Spleen (tissue), 11 donors: ENCODE data around the gene PARD3B. TPM values are rescaled to one million over a fixed set of nuclear protein-coding genes. Genes with fewer than 3 reads are reported as not detected.

Experiments
- DNase-seq: peaks from one replicate; pipeline ENCODE4 v3.0.0-alpha.2; 2020
- H3K27ac ChIP-seq, 8 donors: fragments of 200-600 bp; sonication (generic) in 7 of 8; 1 replicate in 4 of 8; 2 replicates in 4 of 8; pipeline versions ENCODE4 v1.5.0 to v1.8.0; 2016 to 2021; ENCODE audit warnings: inconsistent platforms in 4 of 8, mild to moderate bottlenecking in 4 of 8, moderate library complexity in 1 of 8
- H3K27me3 ChIP-seq, 7 donors: fragments of 200-600 bp; sonication (generic) in 6 of 7; replicated peaks in 1 of 7; 1 replicate in 4 of 7; 2 replicates in 3 of 7; pipeline versions ENCODE4 v1.5.0 to v1.8.0; 2016 to 2021; ENCODE audit warnings: inconsistent platforms in 3 of 7, mild to moderate bottlenecking in 1 of 7
- H3K36me3 ChIP-seq, 6 donors: fragments of 200-600 bp; sonication (generic) in 5 of 6; 1 replicate in 4 of 6; 2 replicates in 2 of 6; pipeline versions ENCODE4 v1.5.0 to v1.8.0; 2016 to 2021; ENCODE audit warnings: inconsistent platforms in 2 of 6
- H3K4me1 ChIP-seq, 6 donors: fragments of 200-600 bp; sonication (generic) in 5 of 6; 1 replicate in 3 of 6; 2 replicates in 3 of 6; pipeline versions ENCODE4 v1.5.0 to v1.8.0; 2016 to 2021; ENCODE audit warnings: inconsistent platforms in 3 of 6
- H3K4me3 ChIP-seq, 8 donors: fragments of 200-600 bp; sonication (generic) in 7 of 8; 1 replicate in 4 of 8; 2 replicates in 4 of 8; pipeline versions ENCODE4 v1.5.0 to v1.8.0; 2016 to 2021; ENCODE audit warnings: inconsistent platforms in 4 of 8, mild to moderate bottlenecking in 4 of 8, moderate library complexity in 2 of 8
- H3K9me3 ChIP-seq, 8 donors: fragments of 200-600 bp; sonication (generic) in 7 of 8; 1 replicate in 4 of 8; 2 replicates in 4 of 8; pipeline versions ENCODE4 v1.5.0 to v1.8.0; 2016 to 2021; ENCODE audit warnings: inconsistent platforms in 4 of 8
- POLR2A ChIP-seq, 3 donors: fragments of 450-650 bp; IDR thresholded peaks; one replicate each; pipeline ENCODE4 v1.5.1; 2017; ENCODE audit warnings: antibody characterized with exemption in 3 of 3, mild to moderate bottlenecking in 1 of 3
- POLR2AphosphoS5 ChIP-seq, 3 donors: sonication (generic); formaldehyde crosslinking; IDR thresholded peaks; one replicate each; pipeline ENCODE4 v1.5.1; 2017; ENCODE audit warnings: antibody characterized with exemption in 3 of 3
- WGBS, 5 donors: extraction: QIAGEN DNeasy Blood & Tissue Kit in 3 of 5; methylation state at CpG; one replicate each; pipeline versions ENCODE4 v1.1.5 to v1.1.7; 2013 to 2018; 5-methylcytosine and 5-hydroxymethylcytosine counted together
- intact Hi-C: fragments of 100-400 bp; cut with DNase I; formaldehyde crosslinking; loops from one replicate; pipeline ENCODE4 v1.15.0; 2023; ENCODE audit warnings: low total_unique reads
- polyA plus RNA-seq, 3 donors: library from polyadenylated mRNA; stranded (reverse); fragments of 200-250 nt; gene quantifications; one replicate each; pipeline ENCODE4 v1.2.1, GENCODE V29; 2013
- total RNA-seq, 7 donors: library from RNA; depleted of rRNA in 3 of 7; stranded (reverse); fragments of >200 nt in 3 of 7; fragmentation: NEBNext Ultra II Directional in 4 of 7; extraction: Animal tissue kit (Norgen Biotek cat#: 25700) in 4 of 7; gene quantifications; one replicate each; pipeline versions ENCODE4 v1.1.0 to v1.2.1, GENCODE V29; 2016 to 2021
- TF ChIP-seq, protein P1 (sequence below), 11 experiments: fragments of 200-600 bp in 7 of 11; fragments of 450-650 bp in 4 of 11; sonication (generic) in 4 of 11; IDR thresholded peaks in 8 of 11; conservative IDR thresholded peaks in 3 of 11; 1 replicate in 7 of 11; 2 replicates in 4 of 11; pipeline versions ENCODE4 v1.4.0 to v1.8.0; 2016 to 2021; ENCODE audit warnings: antibody characterized with exemption in 11 of 11, inconsistent platforms in 4 of 11, mild to moderate bottlenecking in 1 of 11
- donor health status: healthy with polysubstance abuse.
- donor health status: DM: no; HTN: no; CAD: no; lungs with moderate emphysema.
- donor health status: DM: no; HTN: no; CAD: no.
- donor health status: Bipolar disorder and iron deficiency.
- donor health status: healthy.
- donor health status: DM: no; HTN: no; CAD: no.
- donor health status: DM: yes; HTN: yes; CAD: no.

The PARD3B gene
- total and polyA plus RNA-seq, 10 donors = 0.85 to 27.8 (median 14.7) TPM

DNA sequence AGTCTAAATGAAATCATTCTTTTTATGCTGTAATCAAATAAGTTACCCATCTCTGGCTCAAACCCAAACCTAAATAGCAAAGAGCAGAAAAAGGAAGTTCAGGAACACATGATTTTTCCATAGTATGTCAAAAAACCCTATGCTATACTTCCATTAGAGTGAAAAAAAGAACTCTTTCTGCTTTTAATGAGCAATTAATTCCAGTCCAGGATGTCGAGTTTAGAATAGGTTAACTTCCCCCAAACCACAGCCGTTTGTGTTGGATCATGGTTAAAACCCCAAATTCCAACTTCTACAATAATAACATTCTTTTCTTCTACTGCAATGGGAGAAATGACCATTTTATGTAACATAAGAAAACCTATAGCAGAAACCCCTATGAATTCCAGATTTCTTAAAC lies 965.9 kb downstream of the PARD3B start:
- peaks cover 0 to 9% (median 0%) of the 10 kb centered on the region in 8 donors for H3K9me3 ChIP-seq
- TF ChIP-seq POLR2AphosphoS5 (IDR thresholded peaks at IDR 0.05) = no peak
- no peak for TF ChIP-seq POLR2A (IDR thresholded peaks at IDR 0.05)
- TF ChIP-seq, protein P1, sequence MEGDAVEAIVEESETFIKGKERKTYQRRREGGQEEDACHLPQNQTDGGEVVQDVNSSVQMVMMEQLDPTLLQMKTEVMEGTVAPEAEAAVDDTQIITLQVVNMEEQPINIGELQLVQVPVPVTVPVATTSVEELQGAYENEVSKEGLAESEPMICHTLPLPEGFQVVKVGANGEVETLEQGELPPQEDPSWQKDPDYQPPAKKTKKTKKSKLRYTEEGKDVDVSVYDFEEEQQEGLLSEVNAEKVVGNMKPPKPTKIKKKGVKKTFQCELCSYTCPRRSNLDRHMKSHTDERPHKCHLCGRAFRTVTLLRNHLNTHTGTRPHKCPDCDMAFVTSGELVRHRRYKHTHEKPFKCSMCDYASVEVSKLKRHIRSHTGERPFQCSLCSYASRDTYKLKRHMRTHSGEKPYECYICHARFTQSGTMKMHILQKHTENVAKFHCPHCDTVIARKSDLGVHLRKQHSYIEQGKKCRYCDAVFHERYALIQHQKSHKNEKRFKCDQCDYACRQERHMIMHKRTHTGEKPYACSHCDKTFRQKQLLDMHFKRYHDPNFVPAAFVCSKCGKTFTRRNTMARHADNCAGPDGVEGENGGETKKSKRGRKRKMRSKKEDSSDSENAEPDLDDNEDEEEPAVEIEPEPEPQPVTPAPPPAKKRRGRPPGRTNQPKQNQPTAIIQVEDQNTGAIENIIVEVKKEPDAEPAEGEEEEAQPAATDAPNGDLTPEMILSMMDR (IDR thresholded peaks at IDR 0.05 in 8 of 11, conservative IDR thresholded peaks at IDR 0.05 in 3 of 11) = no peak
- 18 to 24% (median 20%) methylated on average over 2 of the region's 2 CpGs for WGBS, 5 donors
- no peak for DNase-seq
- H3K36me3 ChIP-seq = no peaks in the 10 kb centered on the region
- intact Hi-C loops = no loop called here
- H3K4me3 ChIP-seq = no peak overlapping the region
- H3K4me1 ChIP-seq = peaks cover 0 to 3% (median 0%) of the 10 kb centered on the region in 6 donors
- H3K27me3 ChIP-seq = no peaks in the 10 kb centered on the region
- no peak overlapping the region for H3K27ac ChIP-seq

DNA sequence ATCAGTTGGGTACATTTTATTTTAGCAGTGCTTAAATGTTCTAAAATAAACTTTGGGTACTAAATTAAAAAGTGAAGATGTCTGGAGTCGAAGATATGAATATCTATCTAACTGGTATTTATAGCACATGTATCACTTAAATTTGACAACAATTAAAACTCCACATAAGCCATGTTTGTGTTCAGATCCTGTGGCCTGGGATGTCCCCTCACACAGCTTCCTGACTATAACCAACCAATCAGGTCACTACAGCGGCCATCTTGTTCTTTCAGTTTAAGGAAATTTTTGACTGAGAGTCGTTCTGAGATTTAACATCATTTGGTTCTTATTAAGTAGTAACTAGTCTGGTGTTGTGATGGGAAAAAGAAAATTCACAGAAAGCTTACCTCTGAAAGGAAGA lies 966.4 kb downstream of the PARD3B start:
- Histone ChIP-seq H3K4me1 (peaks cover 0 to 3% (median 0%) of the 10 kb centered on the region in 6 donors), H3K4me3 (no peak overlapping the region), H3K27me3 (no peaks in the 10 kb centered on the region), H3K9me3 (peaks cover 0 to 9% (median 0%) of the 10 kb centered on the region in 8 donors), H3K27ac (no peak overlapping the region), H3K36me3 (no peaks in the 10 kb centered on the region)
- no peak for TF ChIP-seq POLR2AphosphoS5 (IDR thresholded peaks at IDR 0.05)
- WGBS, 5 donors = 81 to 91% (median 87%) methylated on average over 3 of the region's 3 CpGs
- intact Hi-C loops = no loop called here
- DNase-seq = no peak

DNA sequence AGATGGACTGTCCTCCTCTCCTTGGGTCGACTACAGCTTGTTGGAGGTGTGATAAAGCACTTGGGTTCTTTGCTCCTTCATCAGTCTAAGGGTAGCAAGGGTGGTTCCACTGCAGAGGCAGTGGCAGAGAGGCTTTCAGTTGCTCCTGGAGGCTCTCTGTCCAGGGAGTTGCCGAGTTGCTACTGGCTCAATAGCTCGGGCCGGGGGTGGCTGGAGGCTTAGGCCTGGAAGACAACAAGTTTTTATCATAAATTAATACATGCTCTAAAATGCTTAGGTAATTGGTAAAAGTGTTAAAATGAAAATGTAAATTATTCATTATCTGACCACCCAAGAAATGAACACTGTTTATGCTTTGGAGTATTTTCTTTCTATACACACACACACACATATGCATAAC lies 975.0 kb downstream of the PARD3B start:
- H3K27ac ChIP-seq = no peak overlapping the region

DNA sequence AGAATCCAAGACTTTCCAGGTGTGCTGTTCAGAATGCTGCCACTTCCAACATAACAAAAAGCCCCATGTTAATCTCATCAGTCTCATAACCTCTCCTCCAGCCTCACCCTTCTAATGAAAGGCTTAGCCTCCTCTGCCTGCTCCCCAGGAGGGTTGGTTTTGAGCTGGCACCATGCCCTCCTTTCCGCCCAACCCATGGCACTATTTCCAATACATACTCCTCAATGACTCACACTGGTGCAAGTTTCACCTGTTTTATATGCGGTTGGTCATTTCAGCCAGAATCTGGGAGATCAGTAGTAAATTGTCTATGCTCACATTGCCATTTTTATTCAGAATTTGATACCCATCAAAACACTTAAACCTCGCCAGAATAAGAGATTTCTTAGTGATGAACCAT lies 979.4 kb downstream of the PARD3B start:
- Histone ChIP-seq H3K27ac (no peak overlapping the region), H3K27me3 (no peaks in the 10 kb centered on the region), H3K36me3 (no peaks in the 10 kb centered on the region), H3K4me3 (no peak overlapping the region), H3K9me3 (peaks cover 0 to 2% (median 0%) of the 10 kb centered on the region in 8 donors), H3K4me1 (no peaks in the 10 kb centered on the region)
- 88 to 98% (median 96%) methylated on average over 3 of the region's 3 CpGs for WGBS, 5 donors
- DNase-seq = no peak
- intact Hi-C loops = no loop called here
- TF ChIP-seq POLR2A (IDR thresholded peaks at IDR 0.05) (no peak), POLR2AphosphoS5 (IDR thresholded peaks at IDR 0.05) (no peak)
- TF ChIP-seq, protein P1 (IDR thresholded peaks at IDR 0.05 in 8 of 11, conservative IDR thresholded peaks at IDR 0.05 in 3 of 11) = no peak

More for the DNA sequence above, 975.0 kb downstream of the PARD3B start:
- DNase-seq = no peak
- H3K4me1 ChIP-seq = no peaks in the 10 kb centered on the region
- 84 to 96% (median 86%) methylated on average over 4 of the region's 4 CpGs for WGBS, 5 donors
- TF ChIP-seq, protein P1 (IDR thresholded peaks at IDR 0.05 in 8 of 11, conservative IDR thresholded peaks at IDR 0.05 in 3 of 11) = no peak
- TF ChIP-seq POLR2A (IDR thresholded peaks at IDR 0.05) = no peak
- intact Hi-C loops = no loop called here
- peaks cover 0 to 20% (median 13%) of the 10 kb centered on the region in 8 donors for H3K9me3 ChIP-seq
- no peaks in the 10 kb centered on the region for H3K36me3 ChIP-seq
- no peaks in the 10 kb centered on the region for H3K27me3 ChIP-seq
- no peak overlapping the region for H3K4me3 ChIP-seq

DNA sequence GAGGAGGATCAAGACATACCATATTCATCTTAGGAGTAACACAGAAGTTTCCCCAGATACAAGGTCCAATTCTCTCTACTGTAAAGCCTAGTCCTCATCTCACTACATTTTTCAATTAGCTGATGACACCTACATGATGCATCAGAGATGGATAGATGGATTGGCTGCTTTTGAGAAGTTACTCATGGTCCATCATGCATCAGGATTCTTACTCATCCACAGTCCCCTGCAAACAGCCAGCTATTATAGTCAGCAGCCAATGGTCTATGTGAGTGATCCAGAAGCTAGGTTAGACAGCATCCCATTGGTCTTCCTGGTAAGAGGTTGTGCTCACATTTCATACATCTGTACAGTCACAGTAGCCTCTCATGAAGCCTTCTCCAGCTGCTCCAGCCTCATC lies 982.5 kb downstream of the PARD3B start:
- Histone ChIP-seq H3K9me3 (no peaks in the 10 kb centered on the region), H3K36me3 (no peaks in the 10 kb centered on the region), H3K4me1 (no peaks in the 10 kb centered on the region), H3K27ac (no peak overlapping the region), H3K4me3 (no peak overlapping the region), H3K27me3 (peaks cover 0 to 6% (median 0%) of the 10 kb centered on the region in 7 donors)
- DNase-seq = no peak
- no peak for TF ChIP-seq POLR2AphosphoS5 (IDR thresholded peaks at IDR 0.05)
- TF ChIP-seq, protein P1 (IDR thresholded peaks at IDR 0.05 in 8 of 11, conservative IDR thresholded peaks at IDR 0.05 in 3 of 11) = no peak
- TF ChIP-seq POLR2A (IDR thresholded peaks at IDR 0.05) = no peak
- intact Hi-C loops = no loop called here
